K562 (cell line): Measurements from ENCODE around the gene TUBGCP5.

Source experiments
- DIDO1 ChIP-seq: fragments of 450-650 bp; IDR thresholded peaks from 2 replicates; pipeline ENCODE4 v1.6.1; 2016; ENCODE audit warnings: low read depth, missing biosample characterization, missing genetic modification characterization
- KDM5B ChIP-seq: fragments of 200-600 bp; sonication (generic); IDR thresholded peaks from 2 replicates; pipeline ENCODE4 v1.6.1; 2012; ENCODE audit warnings: low read depth, mild to moderate bottlenecking, moderate library complexity, low read length, control low read depth, inconsistent platforms; ENCODE audit not compliant: insufficient replicate concordance
- POLR2A ChIP-seq: fragments of 450-650 bp; conservative IDR thresholded peaks from 2 replicates; pipeline ENCODE4 v1.6.1; 2016
- SMC3 ChIP-seq: conservative IDR thresholded peaks from 2 replicates; pipeline ENCODE4 v1.6.1; 2011; ENCODE audit warnings: low read depth, low read length, improper control_type of control experiment; ENCODE audit not compliant: insufficient read depth
- SRSF9 ChIP-seq: fragments of 200-400 bp; formaldehyde crosslinking; IDR thresholded peaks from 2 replicates; pipeline ENCODE4 v1.6.1; 2017; ENCODE audit warnings: low read depth, low read length, borderline replicate concordance
- TAF1 ChIP-seq: IDR thresholded peaks from 2 replicates; pipeline ENCODE4 v1.6.1; 2011; ENCODE audit warnings: mild to moderate bottlenecking, low read length, moderate library complexity; ENCODE audit not compliant: insufficient read depth, control insufficient read depth, severe bottlenecking; ENCODE audit errors: extremely low read depth
- TAF7 ChIP-seq: fragments of 450-650 bp; IDR thresholded peaks from 2 replicates; pipeline ENCODE4 v1.6.1; 2016; ENCODE audit warnings: missing genetic modification characterization, missing compliant biosample characterization
- TBP ChIP-seq: optimal IDR thresholded peaks from 2 replicates; pipeline ENCODE3; 2011; ENCODE audit warnings: low read depth, low read length, improper control_type of control experiment
- TEAD2 ChIP-seq: fragments of 450-650 bp; IDR thresholded peaks from 2 replicates; pipeline ENCODE4 v1.6.1; 2016; ENCODE audit warnings: missing genetic modification characterization, control low read depth, missing compliant biosample characterization
- TEAD4 ChIP-seq, 2 experiments: sonication (generic) in 1 of 2; formaldehyde crosslinking in 1 of 2; IDR thresholded peaks; 2 replicates each; pipeline versions ENCODE4 v1.6.1 to v1.8.0; 2012 to 2022; ENCODE audit warnings: borderline replicate concordance in 1 of 2, inconsistent platforms in 1 of 2, low read length in 1 of 2, mild to moderate bottlenecking in 1 of 2, missing genetic modification reagents in 1 of 2
- YY1 ChIP-seq, 3 experiments: IDR thresholded peaks; 2 replicates each; pipeline ENCODE4 v1.6.1; 2011; ENCODE audit warnings: low read length in 2 of 3, mild to moderate bottlenecking in 2 of 3, moderate library complexity in 2 of 3, borderline replicate concordance in 1 of 3, control low read depth in 1 of 3, low read depth in 1 of 3; ENCODE audit not compliant: insufficient read depth in 3 of 3, insufficient replicate concordance in 2 of 3, control insufficient read depth in 1 of 3, insufficient read length in 1 of 3; ENCODE audit errors: extremely low read depth in 1 of 3
- ZNF24 ChIP-seq: fragments of 450-650 bp; IDR thresholded peaks from 2 replicates; pipeline ENCODE4 v1.6.1; 2016
- TF ChIP-seq, protein P1 (sequence below), 3 experiments: IDR thresholded peaks in 2 of 3; conservative IDR thresholded peaks in 1 of 3; 2 replicates each; pipeline ENCODE4 v1.5.1; 2011 to 2012; ENCODE audit warnings: low read length in 3 of 3, mild to moderate bottlenecking in 3 of 3, control low read depth in 2 of 3, improper control_type of control experiment in 1 of 3, inconsistent platforms in 1 of 3, low read depth in 1 of 3, mixed read lengths in 1 of 3, moderate library complexity in 1 of 3; ENCODE audit not compliant: insufficient read depth in 2 of 3
- TF ChIP-seq, protein P2 (sequence below): fragments of 450-650 bp; IDR thresholded peaks from 2 replicates; pipeline ENCODE4 v1.6.1; 2017; ENCODE audit warnings: antibody characterized with exemption, mild to moderate bottlenecking

- TF ChIP-seq TEAD4 (IDR thresholded peaks at IDR 0.05; ENCODE audit: low read length) = no peak
- TF ChIP-seq TEAD4 (CRISPR knock-in tag; IDR thresholded peaks at IDR 0.05; ENCODE audit: borderline replicate concordance) = no peak
- TF ChIP-seq POLR2A = no peak
- TF ChIP-seq TBP = no peak
- TF ChIP-seq, protein P1, sequence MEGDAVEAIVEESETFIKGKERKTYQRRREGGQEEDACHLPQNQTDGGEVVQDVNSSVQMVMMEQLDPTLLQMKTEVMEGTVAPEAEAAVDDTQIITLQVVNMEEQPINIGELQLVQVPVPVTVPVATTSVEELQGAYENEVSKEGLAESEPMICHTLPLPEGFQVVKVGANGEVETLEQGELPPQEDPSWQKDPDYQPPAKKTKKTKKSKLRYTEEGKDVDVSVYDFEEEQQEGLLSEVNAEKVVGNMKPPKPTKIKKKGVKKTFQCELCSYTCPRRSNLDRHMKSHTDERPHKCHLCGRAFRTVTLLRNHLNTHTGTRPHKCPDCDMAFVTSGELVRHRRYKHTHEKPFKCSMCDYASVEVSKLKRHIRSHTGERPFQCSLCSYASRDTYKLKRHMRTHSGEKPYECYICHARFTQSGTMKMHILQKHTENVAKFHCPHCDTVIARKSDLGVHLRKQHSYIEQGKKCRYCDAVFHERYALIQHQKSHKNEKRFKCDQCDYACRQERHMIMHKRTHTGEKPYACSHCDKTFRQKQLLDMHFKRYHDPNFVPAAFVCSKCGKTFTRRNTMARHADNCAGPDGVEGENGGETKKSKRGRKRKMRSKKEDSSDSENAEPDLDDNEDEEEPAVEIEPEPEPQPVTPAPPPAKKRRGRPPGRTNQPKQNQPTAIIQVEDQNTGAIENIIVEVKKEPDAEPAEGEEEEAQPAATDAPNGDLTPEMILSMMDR (IDR thresholded peaks at IDR 0.05 in 2 of 3, conservative IDR thresholded peaks at IDR 0.05 in 1 of 3; ENCODE audit: insufficient read depth in 2 of 3, low read depth in 1 of 3, low read length in 3 of 3) = no peak
- TF ChIP-seq ZNF24 = no peak
- no peak for TF ChIP-seq KDM5B
- no peak for TF ChIP-seq YY1 (IDR thresholded peaks at IDR 0.05; ENCODE audit: borderline replicate concordance in 1 of 3, control insufficient read depth in 1 of 3, extremely low read depth in 1 of 3, insufficient read depth in 3 of 3, insufficient read length in 1 of 3, insufficient replicate concordance in 2 of 3, low read depth in 1 of 3, low read length in 2 of 3)
- TF ChIP-seq, protein P2, sequence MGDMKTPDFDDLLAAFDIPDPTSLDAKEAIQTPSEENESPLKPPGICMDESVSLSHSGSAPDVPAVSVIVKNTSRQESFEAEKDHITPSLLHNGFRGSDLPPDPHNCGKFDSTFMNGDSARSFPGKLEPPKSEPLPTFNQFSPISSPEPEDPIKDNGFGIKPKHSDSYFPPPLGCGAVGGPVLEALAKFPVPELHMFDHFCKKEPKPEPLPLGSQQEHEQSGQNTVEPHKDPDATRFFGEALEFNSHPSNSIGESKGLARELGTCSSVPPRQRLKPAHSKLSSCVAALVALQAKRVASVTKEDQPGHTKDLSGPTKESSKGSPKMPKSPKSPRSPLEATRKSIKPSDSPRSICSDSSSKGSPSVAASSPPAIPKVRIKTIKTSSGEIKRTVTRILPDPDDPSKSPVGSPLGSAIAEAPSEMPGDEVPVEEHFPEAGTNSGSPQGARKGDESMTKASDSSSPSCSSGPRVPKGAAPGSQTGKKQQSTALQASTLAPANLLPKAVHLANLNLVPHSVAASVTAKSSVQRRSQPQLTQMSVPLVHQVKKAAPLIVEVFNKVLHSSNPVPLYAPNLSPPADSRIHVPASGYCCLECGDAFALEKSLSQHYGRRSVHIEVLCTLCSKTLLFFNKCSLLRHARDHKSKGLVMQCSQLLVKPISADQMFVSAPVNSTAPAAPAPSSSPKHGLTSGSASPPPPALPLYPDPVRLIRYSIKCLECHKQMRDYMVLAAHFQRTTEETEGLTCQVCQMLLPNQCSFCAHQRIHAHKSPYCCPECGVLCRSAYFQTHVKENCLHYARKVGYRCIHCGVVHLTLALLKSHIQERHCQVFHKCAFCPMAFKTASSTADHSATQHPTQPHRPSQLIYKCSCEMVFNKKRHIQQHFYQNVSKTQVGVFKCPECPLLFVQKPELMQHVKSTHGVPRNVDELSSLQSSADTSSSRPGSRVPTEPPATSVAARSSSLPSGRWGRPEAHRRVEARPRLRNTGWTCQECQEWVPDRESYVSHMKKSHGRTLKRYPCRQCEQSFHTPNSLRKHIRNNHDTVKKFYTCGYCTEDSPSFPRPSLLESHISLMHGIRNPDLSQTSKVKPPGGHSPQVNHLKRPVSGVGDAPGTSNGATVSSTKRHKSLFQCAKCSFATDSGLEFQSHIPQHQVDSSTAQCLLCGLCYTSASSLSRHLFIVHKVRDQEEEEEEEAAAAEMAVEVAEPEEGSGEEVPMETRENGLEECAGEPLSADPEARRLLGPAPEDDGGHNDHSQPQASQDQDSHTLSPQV = no peak
- no peak for TF ChIP-seq SRSF9
- no peak for TF ChIP-seq TAF7
- no peak for TF ChIP-seq TAF1
- TF ChIP-seq DIDO1 (tag) = no peak
- no peak for TF ChIP-seq TEAD2
- TF ChIP-seq SMC3 = no peak
Measured at GRCh38 chr15:23067416-23067815, 28.0 kb upstream of the TUBGCP5 start.
